SU-DHL-6 (cell line): ENCODE measurements around the gene S100A5.

ENCODE experiments used
- H2AFZ ChIP-seq: fragments of 200-600 bp; sonication (generic); 2 replicates; pipeline ENCODE4 v1.6.1; 2014; ENCODE audit warnings: low read depth, mild to moderate bottlenecking, moderate library complexity, mixed read lengths, antibody characterized with exemption, low read length; ENCODE audit not compliant: severe bottlenecking
- H3F3A ChIP-seq: fragments of 200-600 bp; shearing (Covaris generic); 2 replicates; pipeline ENCODE4 v1.6.0; 2016; ENCODE audit warnings: antibody characterized with exemption, mild to moderate bottlenecking; ENCODE audit not compliant: insufficient read depth
- H3K27ac ChIP-seq: fragments of 200-600 bp; sonication (generic); 2 replicates; pipeline ENCODE4 v1.5.1; 2016; ENCODE audit warnings: low read depth, mild to moderate bottlenecking, low read length, moderate library complexity, mixed read lengths
- H3K27me3 ChIP-seq: fragments of 200-600 bp; sonication (generic), shearing (Covaris generic); 2 replicates; pipeline ENCODE4 v1.6.0; 2014; ENCODE audit warnings: mild to moderate bottlenecking, low read length
- H3K36me3 ChIP-seq: fragments of 200-600 bp; sonication (generic); 2 replicates; pipeline ENCODE4 v1.6.1; 2014; ENCODE audit warnings: mild to moderate bottlenecking, low read length, mixed read lengths
- H3K4me2 ChIP-seq: fragments of 300-600, 200-600 bp; shearing (Covaris generic), sonication (generic); 2 replicates; pipeline ENCODE4 v1.6.0; 2014; ENCODE audit warnings: low read length, low read depth, mild to moderate bottlenecking; ENCODE audit not compliant: poor library complexity, severe bottlenecking
- H3K4me3 ChIP-seq: fragments of 200-600 bp; sonication (generic); 2 replicates; pipeline ENCODE4 v1.5.1; 2014; ENCODE audit warnings: antibody characterized with exemption, low read length, mild to moderate bottlenecking, mixed read lengths; ENCODE audit not compliant: insufficient read depth, poor library complexity, severe bottlenecking
- H3K79me2 ChIP-seq: fragments of 200-600 bp; sonication (generic); 2 replicates; pipeline ENCODE4 v1.6.1; 2014; ENCODE audit warnings: mild to moderate bottlenecking, low read length, moderate library complexity; ENCODE audit not compliant: insufficient read depth
- H3K9ac ChIP-seq: fragments of 200-600 bp; sonication (generic); 2 replicates; pipeline ENCODE4 v1.7.0; 2014; ENCODE audit warnings: mild to moderate bottlenecking, low read length
- H3K9me2 ChIP-seq: fragments of 200-600 bp; sonication (generic); replicated peaks from 2 replicates; pipeline ENCODE4 v1.6.1; 2014; ENCODE audit warnings: low read length; ENCODE audit not compliant: insufficient read depth
- H3K9me3 ChIP-seq: fragments of 200-600 bp; sonication (generic); 2 replicates; pipeline ENCODE4 v1.6.1; 2014; ENCODE audit warnings: low read length, mixed read lengths; ENCODE audit not compliant: insufficient read depth
- H4K20me1 ChIP-seq: fragments of 200-600 bp; sonication (generic); 2 replicates; pipeline ENCODE4 v1.6.1; 2014; ENCODE audit warnings: low read depth, mild to moderate bottlenecking, antibody characterized with exemption, low read length, moderate library complexity, mixed read lengths
- CTCF ChIP-seq: fragments of 200-600 bp; sonication (generic); IDR thresholded peaks from one replicate; pipeline ENCODE4 v1.5.1; 2017; ENCODE audit warnings: antibody characterized with exemption, mild to moderate bottlenecking, low read length, moderate library complexity; ENCODE audit not compliant: insufficient read depth, poor library complexity, severe bottlenecking
- EZH2phosphoT487 ChIP-seq: fragments of 200-600 bp; sonication (generic), shearing (Covaris generic); conservative IDR thresholded peaks from 2 replicates; pipeline ENCODE4 v1.6.1; 2018; ENCODE audit warnings: mild to moderate bottlenecking, antibody characterized with exemption, low read length, moderate library complexity, mixed read lengths

S100A5 gene

GRCh38 chr1:153545067-153546055 lies 4.6 kb upstream of the S100A5 start, which contains the start of gene S100A4:
S100A4 (minus strand) TSS chr1:153545806; CDS start chr1:153544794, 1,012 bp downstream.
- Histone ChIP-seq H3K4me3 (no peak within 1 kb of the TSS), H3F3A (no peaks in the 10 kb centered on the region), H3K79me2 (no peaks in the 10 kb centered on the region), H3K9ac (no peak within 1 kb of the TSS), H3K27ac (no peak within 1 kb of the TSS), H3K27me3 (no peaks in the 10 kb centered on the region), H2AFZ (no peak within 1 kb of the TSS), H3K4me2 (no peak within 1 kb of the TSS), H3K9me2 (no peaks in the 10 kb centered on the region), H3K9me3 (no peaks in the 10 kb centered on the region), H3K36me3 (no peaks in the 10 kb centered on the region), H4K20me1 (no peaks in the 10 kb centered on the region)
- TF ChIP-seq EZH2phosphoT487 (no peak), CTCF (no peak)

- H3K9ac ChIP-seq: no peak overlapping the region
- H3K27ac ChIP-seq: no peak overlapping the region
- H3K4me2 ChIP-seq: no peak overlapping the region
- H4K20me1 ChIP-seq: no peaks in the 10 kb centered on the region
- no peaks in the 10 kb centered on the region for H3F3A ChIP-seq
- H3K27me3 ChIP-seq: no peaks in the 10 kb centered on the region
- H3K9me2 ChIP-seq: no peaks in the 10 kb centered on the region
- no peak overlapping the region for H2AFZ ChIP-seq
- no peaks in the 10 kb centered on the region for H3K36me3 ChIP-seq
- H3K9me3 ChIP-seq: no peaks in the 10 kb centered on the region
- no peak overlapping the region for H3K4me3 ChIP-seq
- no peaks in the 10 kb centered on the region for H3K79me2 ChIP-seq
- TF ChIP-seq CTCF: no peak
- TF ChIP-seq EZH2phosphoT487: no peak
These were observed 3.8 kb upstream of the S100A5 start for GRCh38 chr1:153544453-153545066.

GRCh38 chr1:153543736-153544135 lies 3.0 kb upstream of the S100A5 start:
- H3K79me2 ChIP-seq: no peaks in the 10 kb centered on the region
- H3K9ac ChIP-seq: no peak overlapping the region
- H3F3A ChIP-seq: no peaks in the 10 kb centered on the region
- H3K27me3 ChIP-seq: no peaks in the 10 kb centered on the region
- no peaks in the 10 kb centered on the region for H3K9me3 ChIP-seq
- H3K36me3 ChIP-seq: no peaks in the 10 kb centered on the region
- no peak overlapping the region for H2AFZ ChIP-seq
- H3K4me2 ChIP-seq: no peak overlapping the region
- no peak overlapping the region for H3K27ac ChIP-seq
- no peak overlapping the region for H3K4me3 ChIP-seq
- H3K9me2 ChIP-seq: no peaks in the 10 kb centered on the region
- H4K20me1 ChIP-seq: no peaks in the 10 kb centered on the region
- TF ChIP-seq CTCF (no peak), EZH2phosphoT487 (no peak)
